Stimulated activated CD8-positive, alpha-beta memory T cell treated with anti-CD3 and anti-CD28 coated beads, Interleukin-2, amount 100 ng/mL, for 1 hour (primary cell): ENCODE measurements around the gene TMBIM6.
"Not testable (repeated sequence)": the region's sequence is repeated elsewhere in the genome, so short reads cannot be mapped to it uniquely, and the experiment has no call there.

Experiments used
- DNase-seq, 2 donors: peaks; one replicate each; pipeline ENCODE4 v3.0.0-alpha.2; 2020; ENCODE audit warnings: low read depth in 2 of 2

Gene TMBIM6, protein sequence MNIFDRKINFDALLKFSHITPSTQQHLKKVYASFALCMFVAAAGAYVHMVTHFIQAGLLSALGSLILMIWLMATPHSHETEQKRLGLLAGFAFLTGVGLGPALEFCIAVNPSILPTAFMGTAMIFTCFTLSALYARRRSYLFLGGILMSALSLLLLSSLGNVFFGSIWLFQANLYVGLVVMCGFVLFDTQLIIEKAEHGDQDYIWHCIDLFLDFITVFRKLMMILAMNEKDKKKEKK

DNA sequence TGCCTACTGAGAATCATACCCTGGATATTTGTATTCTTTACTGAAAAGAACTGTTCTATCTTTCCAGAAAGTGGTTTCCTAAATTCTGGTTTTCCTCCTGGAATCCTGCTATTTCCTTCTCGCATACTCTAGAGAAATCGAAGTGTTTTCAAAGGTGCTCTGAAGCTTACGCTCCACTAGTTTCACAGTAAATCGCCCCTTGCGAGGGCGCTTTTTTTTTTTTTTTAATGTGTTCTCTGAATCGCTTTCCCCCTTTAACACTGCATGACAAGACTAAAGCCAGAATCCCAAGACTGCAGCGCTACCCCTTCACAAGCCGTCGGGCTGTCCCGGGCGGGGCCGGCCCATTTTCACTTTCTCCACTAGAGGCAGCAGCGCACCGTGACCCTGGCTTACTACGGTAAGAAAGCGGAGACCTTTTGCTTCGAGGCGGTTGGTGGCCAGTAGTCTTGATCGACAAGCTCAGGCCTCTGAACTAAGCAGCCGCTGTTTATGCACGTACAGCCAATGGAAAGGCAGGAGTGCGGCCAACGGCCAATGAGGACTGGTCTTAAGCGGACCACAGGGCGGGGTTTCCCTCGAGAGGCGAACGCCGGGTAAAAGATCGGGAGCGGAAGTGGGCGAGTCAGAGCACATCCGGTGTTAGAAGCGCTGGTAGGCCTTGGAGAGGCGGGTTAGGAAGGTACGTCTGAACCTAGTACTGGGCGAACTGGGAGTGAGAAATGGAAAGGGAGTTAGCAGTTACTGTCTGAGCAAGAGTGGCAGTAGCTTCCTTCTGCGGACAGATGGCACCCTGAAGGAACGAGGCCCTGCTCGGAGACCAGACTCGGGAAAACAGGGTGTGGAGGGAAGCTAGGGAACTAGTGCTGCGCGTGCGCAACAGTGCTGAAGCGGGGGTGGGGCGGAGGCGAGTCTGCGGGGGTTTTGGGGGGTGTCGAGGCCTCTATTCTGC lies at the start of gene TMBIM6:
TMBIM6 (plus strand) TSS at position 628 of the 952 bp plus-strand sequence. CDS start 10,937 bp downstream, outside the sequence.
- DNase-seq: peak; percentile 96 to 97

DNA sequence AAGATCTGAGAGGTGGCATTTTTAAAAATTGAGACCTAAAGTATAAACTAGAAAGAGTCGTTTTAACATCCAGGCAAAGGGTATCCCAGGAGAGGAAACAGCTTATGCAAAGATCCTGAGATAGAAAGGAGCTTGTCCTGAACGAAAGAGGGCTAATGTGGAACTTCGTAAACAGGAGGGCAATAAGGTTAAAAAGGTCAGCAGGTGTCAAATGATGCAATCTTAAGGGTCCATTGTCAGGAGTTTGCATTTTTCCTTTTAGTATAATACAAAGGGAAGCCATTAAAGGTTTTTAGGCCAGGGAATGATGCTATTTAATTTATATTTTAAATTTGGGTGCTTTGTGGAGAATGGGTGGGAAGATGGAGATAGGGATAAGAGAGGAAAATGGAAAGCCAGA lies 48.5 kb upstream of the TMBIM6 start:
- no peak for DNase-seq

DNA sequence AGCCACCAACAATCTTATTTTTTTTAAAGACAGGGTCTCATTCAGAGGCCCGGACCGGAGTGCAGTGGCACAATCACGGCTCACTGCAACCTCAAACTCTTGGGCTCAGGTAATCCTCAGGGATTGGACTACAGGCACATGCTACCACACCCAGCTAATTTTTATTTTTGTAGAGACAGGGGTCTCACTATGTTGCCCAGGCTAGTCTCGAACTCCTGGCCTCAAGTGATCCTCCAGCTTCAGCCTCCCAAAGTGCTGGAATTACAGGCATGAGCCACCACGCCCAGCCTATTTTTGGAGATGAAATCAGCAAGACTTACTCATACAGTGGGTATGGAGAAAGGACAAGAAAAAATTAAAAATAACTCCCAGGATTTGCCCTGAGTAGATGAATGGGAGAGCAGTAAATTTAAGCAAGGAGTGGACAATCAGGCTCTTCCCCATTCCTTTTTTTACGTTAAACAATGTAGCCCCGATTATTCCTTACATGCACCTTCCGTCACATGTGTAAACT lies 47.4 kb upstream of the TMBIM6 start:
- DNase-seq: no peak

DNA sequence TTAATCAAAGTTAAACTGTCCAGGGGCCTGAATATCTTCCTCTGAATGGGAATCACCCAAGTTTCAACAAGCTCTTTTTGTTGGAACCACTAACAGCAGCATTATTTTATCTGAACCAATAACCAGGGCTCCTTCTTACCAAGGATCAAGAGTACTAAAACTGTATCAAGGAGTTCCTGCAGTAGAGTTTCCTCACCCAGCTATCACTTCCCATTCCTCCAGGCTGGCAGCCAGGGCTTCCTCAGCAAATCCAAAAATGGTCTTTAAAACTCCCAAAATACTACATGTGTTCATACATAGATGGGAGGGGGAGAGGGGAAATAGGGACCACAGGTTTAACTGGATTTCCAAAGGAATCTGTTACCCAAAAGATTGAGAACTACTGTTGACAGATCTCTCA lies 44.6 kb upstream of the TMBIM6 start:
- DNase-seq: no peak

DNA sequence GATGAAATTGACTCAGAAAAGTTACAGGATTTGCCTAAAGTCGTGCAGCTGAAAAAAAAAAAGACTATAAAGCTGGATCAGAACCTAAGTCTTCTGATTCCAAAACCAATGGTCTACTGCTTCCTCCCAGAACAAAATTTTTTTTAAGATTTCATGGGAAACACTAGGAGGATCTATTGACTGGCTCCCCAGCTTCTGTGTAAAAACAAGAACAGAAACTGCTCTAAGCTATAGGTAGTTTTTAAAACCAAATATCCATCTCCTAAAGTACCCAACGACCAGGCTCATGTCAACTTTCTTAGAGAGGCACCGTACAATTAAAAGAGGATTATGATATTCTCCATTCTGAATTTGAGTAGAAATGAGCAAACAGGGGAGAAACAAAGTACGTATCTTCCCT lies 43.5 kb upstream of the TMBIM6 start:
- DNase-seq: no peak

DNA sequence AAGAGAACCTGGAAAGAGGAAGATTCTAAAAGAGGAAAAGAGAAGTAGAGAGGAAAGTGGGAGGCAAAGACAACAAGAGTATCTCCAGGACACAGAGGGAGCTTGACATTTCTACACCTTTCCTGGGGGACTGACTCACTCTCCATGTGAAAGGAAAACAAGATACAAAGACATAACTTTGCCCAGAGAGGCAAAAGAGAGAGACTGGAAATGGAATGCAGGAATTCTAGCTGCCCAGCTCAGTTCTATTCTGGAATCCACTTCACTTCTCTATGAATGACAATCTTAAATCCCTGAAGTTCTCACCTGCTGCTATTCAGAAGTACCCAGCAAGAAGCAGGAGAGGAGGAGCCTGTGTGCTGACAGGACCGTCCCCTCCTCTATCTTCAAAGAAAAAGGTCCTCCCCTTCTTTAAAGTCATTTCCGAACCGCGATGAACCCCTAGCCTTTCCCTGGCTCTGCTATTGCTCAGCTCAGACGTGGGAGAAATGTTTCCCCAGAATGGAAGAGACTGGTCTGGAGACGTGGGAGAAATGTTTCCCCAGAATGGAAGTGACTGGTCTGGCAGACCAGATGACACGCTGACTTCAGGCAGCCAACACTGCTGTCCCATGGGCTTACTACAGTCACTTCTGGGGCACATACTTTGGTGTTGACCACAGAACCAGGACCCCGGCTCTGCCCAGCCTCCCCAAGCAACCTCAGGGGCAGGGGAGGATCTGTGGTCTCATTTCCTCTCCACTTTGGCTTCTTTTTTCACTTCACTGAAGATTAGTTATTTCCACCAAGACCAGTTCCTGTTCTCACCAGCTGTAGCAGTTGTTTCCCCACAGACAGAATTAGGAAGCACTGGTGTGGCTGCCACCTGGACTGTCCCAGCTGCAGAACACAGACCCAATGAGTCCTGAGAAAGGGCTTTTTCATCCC lies 42.5 kb upstream of the TMBIM6 start:
- DNase-seq: no peak

DNA sequence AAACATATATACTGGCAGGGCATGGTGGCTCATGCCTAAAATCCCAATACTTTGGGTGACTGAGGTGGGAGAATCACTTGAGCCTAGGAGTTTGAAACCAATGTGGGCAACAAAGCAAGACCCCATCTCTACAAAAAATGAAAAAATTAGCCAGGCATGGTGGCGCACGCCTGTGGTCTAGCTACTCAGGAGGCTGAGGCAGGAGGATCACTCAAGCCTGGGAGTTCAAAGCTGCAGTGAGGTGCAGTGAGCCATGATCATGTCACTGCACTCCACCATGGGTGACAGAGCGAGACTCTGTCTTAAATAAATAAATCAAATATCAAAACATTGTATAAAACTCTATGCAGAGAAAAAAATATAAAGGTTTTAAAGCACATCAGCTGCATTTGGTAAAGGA lies 39.3 kb upstream of the TMBIM6 start:
- DNase-seq: no peak

DNA sequence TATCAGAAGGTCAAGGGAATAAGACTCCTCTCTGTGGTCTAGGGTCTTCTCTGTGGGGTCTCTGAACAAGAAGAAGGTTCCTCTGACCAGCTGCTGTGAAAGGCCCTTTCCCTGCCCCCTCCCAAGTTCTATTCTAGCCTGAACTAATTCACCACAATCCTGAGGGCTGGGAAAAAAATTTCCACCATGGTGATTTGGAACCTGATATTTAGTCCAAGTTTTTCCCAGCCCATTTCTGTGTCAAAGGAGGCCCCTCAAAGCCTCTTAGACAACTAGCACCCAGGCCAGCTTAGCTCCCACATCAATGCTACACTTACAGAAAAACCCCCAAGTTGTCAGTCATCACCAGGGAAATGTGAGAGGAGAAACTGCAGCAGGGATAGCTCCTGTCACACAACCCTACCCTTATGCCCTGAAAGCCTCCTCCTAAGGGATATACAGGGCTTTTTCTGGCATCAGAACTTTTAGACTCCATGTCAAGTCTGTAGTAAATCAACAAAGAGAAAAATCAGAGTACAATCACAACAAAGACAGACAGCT lies 38.6 kb upstream of the TMBIM6 start:
- DNase-seq: no peak

DNA sequence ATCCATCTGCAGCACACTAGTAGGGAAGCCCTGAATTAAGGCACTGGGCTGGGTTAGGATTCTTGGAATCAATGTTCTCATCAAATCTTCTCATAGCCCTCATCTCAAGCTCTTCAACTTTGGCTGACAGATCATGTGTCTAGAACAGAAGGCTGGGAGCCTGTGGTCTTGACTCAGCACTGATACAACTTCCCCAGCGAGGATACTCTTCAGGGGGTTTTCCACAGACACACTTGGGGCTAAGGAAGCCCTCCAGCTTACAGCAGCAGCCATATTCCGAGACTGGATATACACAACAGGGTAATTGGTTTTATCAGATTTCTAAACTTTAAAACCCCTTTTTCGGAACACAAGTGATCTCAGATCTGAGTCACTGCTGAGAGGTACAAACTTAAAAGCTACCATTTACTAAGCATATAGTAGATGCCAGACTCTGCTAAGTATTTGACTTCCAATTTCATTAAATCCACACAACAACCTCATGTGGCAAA lies 37.7 kb upstream of the TMBIM6 start:
- peak; percentile 9 to 20 for DNase-seq

DNA sequence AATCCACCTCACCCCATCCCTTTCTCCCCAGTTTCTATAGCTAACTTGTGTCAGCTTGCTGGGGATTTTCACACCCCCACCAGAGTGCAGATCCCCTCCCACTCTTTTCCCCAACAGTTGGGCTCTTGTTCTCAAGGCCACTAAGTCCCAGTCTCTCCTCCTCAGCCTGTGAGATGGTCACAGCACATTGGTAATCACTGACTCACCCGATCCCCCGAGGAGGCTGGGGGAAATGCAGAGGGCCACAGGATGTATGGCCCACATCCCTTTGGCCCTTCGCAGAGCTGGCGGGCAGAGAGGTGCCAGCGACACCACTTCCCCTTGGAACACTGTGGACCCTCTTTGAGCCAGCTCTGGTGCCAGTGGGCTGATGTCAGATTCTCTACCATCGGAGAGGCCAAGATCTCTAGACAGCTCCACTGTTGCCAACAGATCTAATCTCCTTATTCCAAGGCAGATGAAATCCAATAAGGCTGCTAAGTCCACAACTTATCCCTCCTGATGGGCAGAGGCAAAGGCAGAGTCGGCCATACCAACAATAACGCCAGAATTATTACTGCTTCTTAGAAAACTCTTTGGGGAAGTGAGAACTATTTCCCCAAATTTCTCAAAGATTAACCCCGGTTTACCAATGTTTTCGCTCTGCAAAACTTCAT lies 35.8 kb upstream of the TMBIM6 start:
- no peak for DNase-seq

DNA sequence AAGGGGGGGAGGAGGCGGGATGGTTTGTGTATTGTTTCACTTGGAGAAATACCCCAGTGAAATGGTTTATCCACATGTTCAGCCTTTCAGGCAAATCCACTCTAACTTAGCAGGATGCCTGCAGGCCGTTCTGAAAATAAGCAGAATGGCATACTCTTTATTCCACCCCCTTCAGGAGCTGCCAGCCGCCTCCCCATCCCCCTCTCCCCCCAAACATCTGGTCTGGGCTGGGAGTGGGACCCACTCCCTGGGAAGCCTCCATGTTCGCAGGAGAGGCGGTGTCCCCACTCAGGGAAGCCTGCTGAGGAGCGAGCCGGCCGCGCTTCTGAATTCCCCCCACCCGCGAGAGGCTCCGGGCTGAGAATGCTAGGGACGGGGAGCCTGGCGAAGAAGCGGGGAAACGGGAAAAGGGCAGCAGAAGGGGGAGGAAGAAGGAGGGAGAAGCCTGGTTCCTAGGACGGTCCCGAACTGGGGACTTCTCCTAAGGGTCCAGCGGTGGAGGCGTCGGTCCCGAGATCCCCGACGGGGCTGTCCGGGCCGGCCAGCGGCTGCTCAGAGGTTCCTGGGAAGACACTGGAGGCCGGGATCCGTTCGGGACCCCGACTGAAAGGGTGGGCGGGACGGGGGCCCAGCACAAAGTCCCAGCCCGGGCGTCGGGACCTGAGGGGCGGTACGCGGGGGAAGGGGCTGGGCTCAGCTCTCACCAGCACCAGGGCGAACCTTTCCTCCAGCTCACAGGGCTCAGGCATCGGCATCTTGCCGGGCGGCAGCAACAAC lies 34.8 kb upstream of the TMBIM6 start:
- DNase-seq: no peak

DNA sequence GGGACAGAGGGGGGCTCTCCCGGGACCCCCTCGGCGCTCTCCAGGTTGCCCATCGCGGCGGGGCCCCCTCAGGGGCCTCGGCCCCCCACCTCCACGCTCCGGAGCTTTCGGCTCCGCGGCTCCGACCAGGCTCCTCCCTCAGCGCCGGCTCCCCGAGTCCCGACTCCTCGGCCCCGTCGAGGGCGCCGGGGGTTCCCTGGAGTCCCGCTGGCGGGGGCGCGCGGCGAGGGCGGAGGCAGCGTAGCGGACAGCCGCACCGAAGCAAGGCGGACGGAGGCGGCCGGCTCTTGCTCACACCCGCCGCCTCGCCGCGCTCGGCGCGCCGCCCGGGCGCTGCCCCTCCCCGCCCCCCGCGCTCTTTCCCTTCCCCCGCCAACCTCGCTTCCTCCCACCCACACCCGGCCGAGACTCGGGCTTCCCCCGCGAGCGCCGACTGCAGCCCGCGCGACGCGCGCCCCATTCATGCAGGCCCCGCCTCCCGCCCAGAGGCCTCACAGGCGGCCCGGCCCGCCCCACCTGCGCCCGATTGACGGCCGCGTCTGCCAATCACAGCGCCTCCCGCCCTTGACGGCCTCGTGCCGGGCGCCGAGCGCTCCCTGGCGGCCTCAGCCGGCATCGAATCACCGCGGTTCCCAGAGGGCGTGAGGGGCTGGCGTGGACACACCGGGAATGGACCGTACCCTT lies 34.1 kb upstream of the TMBIM6 start, which contains the start of gene FMNL3:
FMNL3 (minus strand) TSS at position 278 of the 684 bp plus-strand sequence; CDS start at position 53, 225 bp downstream.
- DNase-seq: peak; percentile 98

DNA sequence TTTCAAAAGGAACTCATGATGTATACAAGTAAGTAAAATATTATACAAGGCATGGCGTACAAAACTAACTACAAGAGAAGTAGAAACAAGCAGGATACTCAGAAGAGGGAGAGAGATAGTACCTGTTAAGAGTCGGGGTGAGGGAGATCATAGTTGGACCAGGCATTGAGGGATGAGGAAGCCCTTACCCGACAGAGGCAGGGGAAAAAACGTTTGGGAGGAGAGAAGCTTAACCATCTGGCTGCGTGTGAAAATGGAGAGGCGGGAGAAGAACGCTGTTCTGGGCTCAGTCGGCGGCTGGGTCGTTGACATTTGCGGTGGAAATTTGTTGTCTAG lies 33.6 kb upstream of the TMBIM6 start:
- no peak for DNase-seq

DNA sequence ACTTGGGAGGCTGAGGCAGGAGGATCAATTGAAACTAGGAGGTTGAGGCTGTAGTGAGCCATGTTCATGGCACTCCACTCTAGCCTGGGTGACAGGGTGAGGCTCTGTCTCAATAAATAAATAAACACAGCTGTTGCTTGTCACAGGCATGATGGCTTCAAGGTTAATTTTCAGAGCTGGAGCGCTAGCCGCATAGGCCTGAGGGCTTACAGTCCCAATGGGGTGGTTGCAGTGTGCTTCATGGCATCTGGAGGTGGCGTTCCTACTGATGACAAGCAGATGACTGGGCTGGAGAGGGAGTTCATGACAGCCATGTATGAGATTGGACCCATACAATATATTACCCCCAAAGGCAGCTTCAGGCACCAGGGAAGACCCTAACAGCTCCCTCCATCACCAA lies 32.5 kb upstream of the TMBIM6 start:
- no peak for DNase-seq

DNA sequence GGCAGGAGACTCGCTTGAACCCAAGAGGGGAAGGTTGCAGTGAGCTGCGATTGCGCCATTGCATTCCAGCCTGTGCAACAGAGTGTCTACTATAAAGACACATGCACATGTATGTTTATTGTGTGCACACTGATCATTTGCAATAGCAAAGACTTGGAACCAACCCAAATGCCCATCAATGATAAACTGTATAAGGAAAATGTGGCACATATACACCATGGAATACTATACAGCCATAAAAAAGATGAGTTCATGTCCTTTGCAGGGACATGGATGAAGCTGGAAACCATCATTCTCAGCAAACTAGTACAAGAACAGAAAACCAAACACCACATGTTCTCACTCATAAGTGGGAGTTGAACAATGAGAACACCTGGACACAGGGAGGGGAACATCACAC lies 27.4 kb upstream of the TMBIM6 start:
- DNase-seq: not testable (repeated sequence)

DNA sequence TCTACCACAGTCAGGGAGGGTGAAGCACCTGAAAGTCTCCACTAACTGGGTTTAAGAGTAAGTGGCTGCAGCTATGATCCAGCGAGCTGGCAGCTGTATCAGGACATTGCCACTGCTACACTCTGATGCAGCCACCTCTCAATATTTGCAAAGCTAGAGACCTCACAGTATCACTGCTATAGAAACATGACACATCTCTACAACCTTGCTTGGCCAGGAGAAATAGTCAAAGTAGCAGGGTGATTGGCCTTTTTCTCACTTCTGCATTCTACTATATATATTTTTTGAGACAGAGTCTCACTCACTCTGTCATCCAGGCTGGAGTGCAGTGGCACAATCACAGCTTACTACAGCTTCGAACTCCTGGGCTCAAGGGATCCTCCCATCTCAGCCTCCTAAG lies 24.8 kb upstream of the TMBIM6 start:
- DNase-seq: no peak

DNA sequence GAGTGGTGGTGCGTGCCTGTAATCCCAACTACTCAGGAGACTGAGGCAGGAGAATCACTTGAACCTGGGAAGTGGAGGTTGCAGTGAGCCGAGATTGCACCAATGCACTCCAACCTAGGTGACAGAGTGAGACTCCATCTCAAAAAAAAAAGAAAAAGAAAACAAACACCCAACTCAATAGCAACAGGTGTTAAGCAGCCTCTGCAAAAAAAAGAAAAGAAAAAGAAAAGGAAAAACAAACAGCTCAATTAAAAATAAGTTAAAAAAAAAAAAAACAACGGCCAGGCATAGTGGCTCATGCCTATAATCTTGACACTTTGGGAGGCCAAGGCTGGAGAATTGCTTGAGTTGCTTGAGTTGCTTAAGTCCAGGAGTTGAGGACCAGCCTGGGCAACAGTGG lies 23.6 kb upstream of the TMBIM6 start:
- not testable (repeated sequence) for DNase-seq

DNA sequence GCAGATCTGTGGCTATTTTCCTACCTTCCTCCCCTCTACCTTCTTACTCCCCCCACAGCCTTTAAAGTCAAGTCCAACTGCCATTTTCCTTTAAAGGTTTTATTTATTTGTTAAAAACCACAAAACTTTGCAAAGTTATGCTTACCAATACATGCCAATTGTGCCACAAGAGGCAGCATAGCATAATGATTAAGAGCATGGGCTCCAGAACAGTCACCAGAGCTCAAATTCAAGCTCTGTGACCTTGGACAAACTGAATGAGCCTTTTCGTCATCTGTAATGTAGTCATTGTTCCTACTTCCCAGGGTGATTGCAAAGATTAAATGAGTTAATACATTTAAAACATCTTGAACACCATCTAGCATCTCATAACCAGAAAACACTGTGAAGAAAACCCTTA lies 21.1 kb upstream of the TMBIM6 start:
- DNase-seq: no peak

DNA sequence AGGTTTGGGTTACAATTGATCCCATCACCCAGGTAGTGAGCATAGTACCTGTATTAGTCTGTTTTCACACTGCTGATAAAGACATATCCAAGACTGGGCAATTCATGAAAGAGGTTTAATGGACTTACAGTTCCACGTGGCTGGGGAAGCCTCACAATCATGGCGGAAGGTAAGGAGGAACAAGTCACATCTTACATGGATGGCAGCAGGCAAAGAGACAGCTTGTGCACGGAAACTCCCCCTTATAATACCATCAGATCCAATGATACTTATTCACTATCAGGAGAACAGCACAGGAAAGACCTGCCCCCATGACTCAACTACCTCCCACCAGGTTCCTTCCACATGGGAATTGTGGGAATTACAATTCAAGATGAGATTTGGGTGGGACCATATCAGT lies 20.0 kb upstream of the TMBIM6 start:
- DNase-seq: not testable (repeated sequence)
